Right lobe of liver (tissue), 4 donors: Measurements from ENCODE around the gene KIF25.

Experiments used
- POLR2A ChIP-seq: fragments of 450-650 bp; IDR thresholded peaks from one replicate; pipeline ENCODE4 v1.6.1; 2017; ENCODE audit warnings: antibody characterized with exemption, mild to moderate bottlenecking
- TF ChIP-seq, protein P1 (sequence below), 4 donors: fragments of 200-600 bp in 3 of 4; fragments of 450-650 bp in 1 of 4; IDR thresholded peaks; one replicate each; pipeline versions ENCODE4 v1.5.1 to v1.8.0; 2016 to 2022; ENCODE audit warnings: antibody characterized with exemption in 4 of 4, mild to moderate bottlenecking in 2 of 4
- donor health status: DM: no; HTN: no; CAD: no.
- donor health status: DM: no; HTN: no; CAD: no.
- donor health status: DM: no; HTN: yes; CAD: no.

DNA sequence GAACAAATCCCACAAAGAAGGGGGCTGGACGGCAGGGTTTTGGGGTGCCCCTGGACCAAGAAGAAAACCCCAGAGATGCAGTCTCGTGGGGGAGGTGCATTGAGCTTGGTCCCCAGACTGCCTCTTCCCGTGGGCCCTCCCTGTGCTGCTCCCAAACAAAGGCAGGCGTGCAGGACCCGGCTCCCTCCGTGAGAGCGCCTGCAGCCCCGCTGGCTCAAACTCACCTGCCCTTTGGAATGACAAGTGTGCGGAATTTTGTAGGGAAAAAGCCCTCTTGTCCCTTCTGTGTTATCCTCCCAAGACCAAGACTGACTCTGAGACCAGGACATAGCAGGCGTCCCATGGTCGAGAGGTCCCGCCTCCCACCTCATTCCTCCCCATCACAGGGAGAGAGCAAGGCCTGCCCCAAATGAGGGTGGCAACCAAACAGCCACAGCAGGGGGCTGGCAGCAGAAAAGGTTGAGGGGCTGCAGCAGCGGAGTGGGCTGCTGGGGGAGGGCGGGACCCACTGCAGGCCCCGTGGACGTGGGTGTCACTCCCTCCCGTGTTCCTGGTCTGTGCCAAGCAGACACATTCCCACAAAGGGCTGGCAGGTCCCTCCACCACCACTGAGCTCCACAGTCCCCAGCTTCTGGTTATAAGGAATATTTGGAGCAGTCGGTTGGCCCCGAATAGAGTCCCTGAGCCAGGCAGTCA lies 87.1 kb downstream of the KIF25 start:
- TF ChIP-seq, protein P1, sequence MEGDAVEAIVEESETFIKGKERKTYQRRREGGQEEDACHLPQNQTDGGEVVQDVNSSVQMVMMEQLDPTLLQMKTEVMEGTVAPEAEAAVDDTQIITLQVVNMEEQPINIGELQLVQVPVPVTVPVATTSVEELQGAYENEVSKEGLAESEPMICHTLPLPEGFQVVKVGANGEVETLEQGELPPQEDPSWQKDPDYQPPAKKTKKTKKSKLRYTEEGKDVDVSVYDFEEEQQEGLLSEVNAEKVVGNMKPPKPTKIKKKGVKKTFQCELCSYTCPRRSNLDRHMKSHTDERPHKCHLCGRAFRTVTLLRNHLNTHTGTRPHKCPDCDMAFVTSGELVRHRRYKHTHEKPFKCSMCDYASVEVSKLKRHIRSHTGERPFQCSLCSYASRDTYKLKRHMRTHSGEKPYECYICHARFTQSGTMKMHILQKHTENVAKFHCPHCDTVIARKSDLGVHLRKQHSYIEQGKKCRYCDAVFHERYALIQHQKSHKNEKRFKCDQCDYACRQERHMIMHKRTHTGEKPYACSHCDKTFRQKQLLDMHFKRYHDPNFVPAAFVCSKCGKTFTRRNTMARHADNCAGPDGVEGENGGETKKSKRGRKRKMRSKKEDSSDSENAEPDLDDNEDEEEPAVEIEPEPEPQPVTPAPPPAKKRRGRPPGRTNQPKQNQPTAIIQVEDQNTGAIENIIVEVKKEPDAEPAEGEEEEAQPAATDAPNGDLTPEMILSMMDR (IDR thresholded peaks at IDR 0.05): no peak
- no peak for TF ChIP-seq POLR2A
